HL-60 (cell line): ENCODE data around the gene HSD17B3.
"Not testable (repeated sequence)": the region's sequence is repeated elsewhere in the genome, so short reads cannot be mapped to it uniquely, and the experiment has no call there.

Experiments used
- DNase-seq, 2 experiments: peaks; one replicate each; pipeline ENCODE4 v3.0.0-alpha.2; 2010 to 2020; ENCODE audit warnings: low read depth in 1 of 2, low spot score in 1 of 2
- H3K27ac ChIP-seq: fragments of 250-450 bp; sonication (Bioruptor Pico); replicated peaks from 2 replicates; pipeline ENCODE4 v1.5.1; 2020; ENCODE audit warnings: mild to moderate bottlenecking, moderate library complexity
- H3K27me3 ChIP-seq: fragments of 250-450 bp; sonication (Bioruptor Pico); 2 replicates; pipeline ENCODE4 v1.5.1; 2021; ENCODE audit warnings: mild to moderate bottlenecking, moderate library complexity; ENCODE audit not compliant: insufficient read depth, poor library complexity, severe bottlenecking
- H3K4me3 ChIP-seq: replicated peaks from 2 replicates; pipeline ENCODE4 v1.5.1; 2011; ENCODE audit warnings: mild to moderate bottlenecking, control low read depth, low read length; ENCODE audit not compliant: insufficient read depth
- CTCF ChIP-seq: IDR thresholded peaks from one replicate; pipeline ENCODE4 v1.5.1; 2011; ENCODE audit warnings: low read length, control low read depth, inconsistent platforms; ENCODE audit not compliant: insufficient read depth
- GABPA ChIP-seq: IDR thresholded peaks from 2 replicates; pipeline ENCODE4 v1.6.1; 2012; ENCODE audit warnings: low read depth
- POLR2AphosphoS5 ChIP-seq: IDR thresholded peaks from 2 replicates; pipeline ENCODE4 v1.6.1; 2012; ENCODE audit warnings: low read depth
- REST ChIP-seq: IDR thresholded peaks from 2 replicates; pipeline ENCODE4 v1.6.1; 2012; ENCODE audit warnings: low read depth; ENCODE audit not compliant: insufficient replicate concordance
- SPI1 ChIP-seq: IDR thresholded peaks from 2 replicates; pipeline ENCODE4 v1.6.1; 2012; ENCODE audit warnings: low read depth, mild to moderate bottlenecking, borderline replicate concordance

The HSD17B3 gene

GRCh38 chr9:96309850-96310249 lies 7.9 kb upstream of the HSD17B3 start:
- H3K27me3 ChIP-seq = no peaks in the 10 kb centered on the region
- no peak for DNase-seq
- H3K4me3 ChIP-seq = no peak overlapping the region
- no peak overlapping the region for H3K27ac ChIP-seq
- TF ChIP-seq CTCF (no peak), POLR2AphosphoS5 (no peak), SPI1 (no peak), REST (no peak), GABPA (no peak)

- not testable (repeated sequence) for H3K27me3 ChIP-seq, DNase-seq, H3K27ac ChIP-seq, H3K4me3 ChIP-seq
These were observed 5.0 kb upstream of the HSD17B3 start for GRCh38 chr9:96306958-96307357.

- no peak for TF ChIP-seq GABPA
- no peak for TF ChIP-seq POLR2AphosphoS5
- TF ChIP-seq SPI1 = no peak
- no peak for TF ChIP-seq CTCF
- no peak for TF ChIP-seq REST
- no peak overlapping the region for H3K4me3 ChIP-seq
- no peaks in the 10 kb centered on the region for H3K27me3 ChIP-seq
- no peak for DNase-seq
- no peak overlapping the region for H3K27ac ChIP-seq
These were observed 3.2 kb upstream of the HSD17B3 start for GRCh38 chr9:96305171-96305570.

GRCh38 chr9:96304230-96304629 lies 2.3 kb upstream of the HSD17B3 start:
- TF ChIP-seq REST (no peak), POLR2AphosphoS5 (no peak), CTCF (no peak), SPI1 (no peak), GABPA (no peak)
- H3K4me3 ChIP-seq = no peak overlapping the region
- no peaks in the 10 kb centered on the region for H3K27me3 ChIP-seq

More at GRCh38 chr9:96304230-96304629, 2.3 kb upstream of the HSD17B3 start:
- no peak overlapping the region for H3K27ac ChIP-seq
- DNase-seq = no peak
